GM12878 (cell line): Measurements from ENCODE around the gene NEFH.

Experiments used
- ASH2L ChIP-seq: fragments of 300-600, 200-600 bp; sonication (generic); IDR thresholded peaks from 2 replicates; pipeline ENCODE4 v1.6.1; 2017; ENCODE audit warnings: low read depth, mild to moderate bottlenecking, borderline replicate concordance
- CBX5 ChIP-seq: sonication (generic); IDR thresholded peaks from 2 replicates; pipeline ENCODE4 v1.6.1; 2016; ENCODE audit warnings: low read depth, moderate library complexity, mild to moderate bottlenecking, inconsistent platforms
- CTCF ChIP-seq, 3 experiments: IDR thresholded peaks in 2 of 3; conservative IDR thresholded peaks in 1 of 3; 2 replicates each; pipeline ENCODE4 v1.5.1; 2011; ENCODE audit warnings: low read depth in 3 of 3, low read length in 3 of 3, mild to moderate bottlenecking in 3 of 3, control low read depth in 2 of 3, moderate library complexity in 2 of 3, inconsistent platforms in 1 of 3, mixed read lengths in 1 of 3; ENCODE audit not compliant: control insufficient read depth in 2 of 3, insufficient read depth in 1 of 3; ENCODE audit errors: extremely low read depth in 1 of 3
- EP300 ChIP-seq, 2 experiments: fragments of 150-350 bp in 1 of 2; IDR thresholded peaks; 2 replicates each; pipeline ENCODE4 v1.6.1; 2011 to 2012; ENCODE audit warnings: low read depth in 2 of 2, low read length in 2 of 2, borderline replicate concordance in 1 of 2, improper control_type of control experiment in 1 of 2, inconsistent platforms in 1 of 2; ENCODE audit not compliant: control insufficient read depth in 1 of 2
- FOXK2 ChIP-seq: fragments of 450-650 bp; IDR thresholded peaks from 2 replicates; pipeline ENCODE4 v1.6.1; 2017; ENCODE audit warnings: mild to moderate bottlenecking, moderate library complexity
- MEF2A ChIP-seq: IDR thresholded peaks from 2 replicates; pipeline ENCODE4 v1.6.1; 2011; ENCODE audit warnings: low read depth, mild to moderate bottlenecking, low read length, moderate library complexity; ENCODE audit not compliant: insufficient read depth
- MXI1 ChIP-seq: fragments of 150-350 bp; IDR thresholded peaks from 2 replicates; pipeline ENCODE4 v1.6.1; 2011; ENCODE audit warnings: low read depth, mild to moderate bottlenecking, inconsistent platforms, low read length, improper control_type of control experiment
- POLR2AphosphoS5 ChIP-seq: IDR thresholded peaks from 2 replicates; pipeline ENCODE4 v1.6.1; 2011; ENCODE audit warnings: mild to moderate bottlenecking, low read length, inconsistent platforms
- REST ChIP-seq: IDR thresholded peaks from 2 replicates; pipeline ENCODE4 v1.6.1; 2012; ENCODE audit warnings: mild to moderate bottlenecking, low read depth, low read length

- TF ChIP-seq ASH2L = no peak
- TF ChIP-seq EP300 (IDR thresholded peaks at IDR 0.05; ENCODE audit: borderline replicate concordance in 1 of 2, control insufficient read depth in 1 of 2, low read depth in 2 of 2, low read length in 2 of 2) = no peak
- TF ChIP-seq POLR2AphosphoS5 = no peak
- TF ChIP-seq MEF2A = no peak
- no peak for TF ChIP-seq MXI1
- TF ChIP-seq REST = no peak
- TF ChIP-seq CBX5 = no peak
- no peak for TF ChIP-seq CTCF (IDR thresholded peaks at IDR 0.05 in 2 of 3, conservative IDR thresholded peaks at IDR 0.05 in 1 of 3; ENCODE audit: control insufficient read depth in 2 of 3, extremely low read depth in 1 of 3, insufficient read depth in 1 of 3, low read depth in 3 of 3, low read length in 3 of 3)
- no peak for TF ChIP-seq FOXK2
These were observed 21.5 kb upstream of the NEFH start for GRCh38 chr22:29458551-29458950.
